Memory B cell (primary cell): ENCODE data around the gene CCL8.
"Not testable (repeated sequence)": the region's sequence is repeated elsewhere in the genome, so short reads cannot be mapped to it uniquely, and the experiment has no call there.

Experiments
- ATAC-seq: fragments of 150-1000 bp; cut with Tn5 transposase; 2 replicates; pipeline ENCODE4 v1.10.0; 2021; ENCODE audit warnings: low read depth, mild to moderate bottlenecking, moderate library complexity
- DNase-seq, 2 donors: peaks; one replicate each; pipeline ENCODE4 v3.0.0; 2022; ENCODE audit warnings: low spot score in 2 of 2
- H3K27ac Mint-ChIP-seq: one replicate; pipeline ENCODE4 v1.8.0; 2022; ENCODE audit warnings: mild to moderate bottlenecking, moderate library complexity, mixed read lengths
- H3K27me3 Mint-ChIP-seq: one replicate; pipeline ENCODE4 v1.8.0; 2022; ENCODE audit warnings: mixed read lengths
- H3K36me3 Mint-ChIP-seq: one replicate; pipeline ENCODE4 v1.8.0; 2022; ENCODE audit warnings: mild to moderate bottlenecking, mixed read lengths
- H3K4me1 Mint-ChIP-seq: one replicate; pipeline ENCODE4 v1.8.0; 2022; ENCODE audit warnings: mixed read lengths
- H3K4me3 Mint-ChIP-seq: one replicate; pipeline ENCODE4 v1.8.0; 2022; ENCODE audit warnings: mild to moderate bottlenecking, moderate library complexity, mixed read lengths
- H3K9me3 Mint-ChIP-seq: one replicate; pipeline ENCODE4 v1.8.0; 2022; ENCODE audit warnings: mixed read lengths

Gene CCL8

GRCh38 chr17:34303606-34304005 lies 15.6 kb upstream of the CCL8 start:
- Mint-ChIP-seq H3K9me3 (no peaks in the 10 kb centered on the region), H3K4me3 (no peak overlapping the region), H3K27me3 (peaks cover 10% of the 10 kb centered on the region), H3K27ac (no peak overlapping the region), H3K36me3 (no peaks in the 10 kb centered on the region), H3K4me1 (peaks cover 7% of the 10 kb centered on the region)
- ATAC-seq = no peak
- DNase-seq = no peak

- no peak for DNase-seq
- Mint-ChIP-seq H3K9me3 (no peaks in the 10 kb centered on the region), H3K27ac (no peak overlapping the region), H3K36me3 (no peaks in the 10 kb centered on the region), H3K4me3 (no peak overlapping the region), H3K4me1 (no peaks in the 10 kb centered on the region), H3K27me3 (peaks cover 9% of the 10 kb centered on the region)
- no peak for ATAC-seq
Measured at GRCh38 chr17:34305061-34305460, 14.2 kb upstream of the CCL8 start.

- no peak overlapping the region for H3K4me3 Mint-ChIP-seq
- DNase-seq (no peak), ATAC-seq (no peak)
- H3K27me3 Mint-ChIP-seq = peaks cover 9% of the 10 kb centered on the region
- H3K9me3 Mint-ChIP-seq = no peaks in the 10 kb centered on the region
- H3K36me3 Mint-ChIP-seq = no peaks in the 10 kb centered on the region
- no peak overlapping the region for H3K27ac Mint-ChIP-seq
- H3K4me1 Mint-ChIP-seq = no peaks in the 10 kb centered on the region
Measured at GRCh38 chr17:34305606-34306005, 13.6 kb upstream of the CCL8 start.

GRCh38 chr17:34306466-34306865 lies 12.8 kb upstream of the CCL8 start:
- H3K36me3 Mint-ChIP-seq = no peaks in the 10 kb centered on the region
- no peaks in the 10 kb centered on the region for H3K9me3 Mint-ChIP-seq
- H3K4me1 Mint-ChIP-seq = no peaks in the 10 kb centered on the region
- no peak overlapping the region for H3K27ac Mint-ChIP-seq
- no peak overlapping the region for H3K4me3 Mint-ChIP-seq
- ATAC-seq (no peak), DNase-seq (no peak)
- H3K27me3 Mint-ChIP-seq = peaks cover 6% of the 10 kb centered on the region

- H3K4me1 Mint-ChIP-seq = no peaks in the 10 kb centered on the region
- no peaks in the 10 kb centered on the region for H3K36me3 Mint-ChIP-seq
- no peak for DNase-seq
- H3K4me3 Mint-ChIP-seq = no peak overlapping the region
- H3K27ac Mint-ChIP-seq = no peak overlapping the region
- no peak for ATAC-seq
- H3K27me3 Mint-ChIP-seq = peaks cover 6% of the 10 kb centered on the region
- no peaks in the 10 kb centered on the region for H3K9me3 Mint-ChIP-seq
Measured at GRCh38 chr17:34307110-34307509, 12.1 kb upstream of the CCL8 start.

GRCh38 chr17:34308371-34308770 lies 10.9 kb upstream of the CCL8 start:
- Mint-ChIP-seq H3K4me3 (no peak overlapping the region), H3K27ac (no peak overlapping the region), H3K9me3 (no peaks in the 10 kb centered on the region), H3K27me3 (peaks cover 16% of the 10 kb centered on the region), H3K36me3 (no peaks in the 10 kb centered on the region), H3K4me1 (no peaks in the 10 kb centered on the region)
- DNase-seq (no peak), ATAC-seq (no peak)

GRCh38 chr17:34311291-34311690 lies 7.9 kb upstream of the CCL8 start:
- H3K4me3 Mint-ChIP-seq = no peak overlapping the region
- H3K9me3 Mint-ChIP-seq = no peaks in the 10 kb centered on the region
- ATAC-seq (no peak), DNase-seq (no peak)
- H3K4me1 Mint-ChIP-seq = no peaks in the 10 kb centered on the region
- H3K36me3 Mint-ChIP-seq = no peaks in the 10 kb centered on the region
- H3K27me3 Mint-ChIP-seq = peaks cover 16% of the 10 kb centered on the region
- no peak overlapping the region for H3K27ac Mint-ChIP-seq

GRCh38 chr17:34312080-34312479 lies 7.2 kb upstream of the CCL8 start:
- ATAC-seq = no peak
- peaks cover 16% of the 10 kb centered on the region for H3K27me3 Mint-ChIP-seq

GRCh38 chr17:34313164-34313563 lies 6.1 kb upstream of the CCL8 start:
- ATAC-seq (no peak), DNase-seq (no peak)
- no peak overlapping the region for H3K4me3 Mint-ChIP-seq
- no peaks in the 10 kb centered on the region for H3K36me3 Mint-ChIP-seq
- peaks cover 17% of the 10 kb centered on the region for H3K27me3 Mint-ChIP-seq
- H3K27ac Mint-ChIP-seq = no peak overlapping the region
- no peaks in the 10 kb centered on the region for H3K9me3 Mint-ChIP-seq
- H3K4me1 Mint-ChIP-seq = no peaks in the 10 kb centered on the region

More at GRCh38 chr17:34312080-34312479, 7.2 kb upstream of the CCL8 start:
- Mint-ChIP-seq H3K4me1 (no peaks in the 10 kb centered on the region), H3K4me3 (no peak overlapping the region), H3K9me3 (no peaks in the 10 kb centered on the region), H3K27ac (no peak overlapping the region), H3K36me3 (no peaks in the 10 kb centered on the region)
- no peak for DNase-seq

- Mint-ChIP-seq H3K27me3 (peaks cover 17% of the 10 kb centered on the region), H3K4me1 (no peaks in the 10 kb centered on the region), H3K4me3 (no peak overlapping the region), H3K27ac (no peak overlapping the region), H3K36me3 (no peaks in the 10 kb centered on the region), H3K9me3 (no peaks in the 10 kb centered on the region)
- no peak for DNase-seq
- ATAC-seq = no peak
Measured at GRCh38 chr17:34314279-34314678, 5.0 kb upstream of the CCL8 start.

- H3K27ac Mint-ChIP-seq = no peak overlapping the region
- ATAC-seq (no peak), DNase-seq (no peak)
- H3K9me3 Mint-ChIP-seq = peaks cover 2% of the 10 kb centered on the region
- H3K4me3 Mint-ChIP-seq = no peak overlapping the region
- H3K27me3 Mint-ChIP-seq = peaks cover 7% of the 10 kb centered on the region
- H3K4me1 Mint-ChIP-seq = no peaks in the 10 kb centered on the region
- H3K36me3 Mint-ChIP-seq = no peaks in the 10 kb centered on the region
Measured at GRCh38 chr17:34318474-34318873, 761 bp upstream of the CCL8 start.

GRCh38 chr17:34321964-34322363 lies 2.7 kb downstream of the CCL8 start:
- Mint-ChIP-seq H3K9me3 (peaks cover 13% of the 10 kb centered on the region), H3K4me3 (no peak overlapping the region), H3K4me1 (no peaks in the 10 kb centered on the region), H3K27ac (no peak overlapping the region), H3K27me3 (peaks cover 14% of the 10 kb centered on the region), H3K36me3 (no peaks in the 10 kb centered on the region)
- ATAC-seq = no peak
- DNase-seq = no peak

GRCh38 chr17:34327580-34327979 lies 8.3 kb downstream of the CCL8 start:
- ATAC-seq, H3K4me3 Mint-ChIP-seq, H3K36me3 Mint-ChIP-seq, DNase-seq, H3K27ac Mint-ChIP-seq, H3K4me1 Mint-ChIP-seq: not testable (repeated sequence)
- Mint-ChIP-seq H3K27me3 (peaks cover 16% of the 10 kb centered on the region), H3K9me3 (peaks cover 13% of the 10 kb centered on the region)

GRCh38 chr17:34337701-34338100 lies 18.5 kb downstream of the CCL8 start:
- DNase-seq = no peak
- Mint-ChIP-seq H3K27ac (no peak overlapping the region), H3K27me3 (peaks cover 18% of the 10 kb centered on the region), H3K36me3 (no peaks in the 10 kb centered on the region), H3K9me3 (peaks cover 2% of the 10 kb centered on the region), H3K4me3 (no peak overlapping the region), H3K4me1 (no peaks in the 10 kb centered on the region)
- no peak for ATAC-seq

- Mint-ChIP-seq H3K9me3 (peaks cover 2% of the 10 kb centered on the region), H3K4me1 (no peaks in the 10 kb centered on the region), H3K27me3 (peaks cover 20% of the 10 kb centered on the region), H3K4me3 (no peak overlapping the region), H3K27ac (no peak overlapping the region), H3K36me3 (no peaks in the 10 kb centered on the region)
- no peak for DNase-seq
- no peak for ATAC-seq
Measured at GRCh38 chr17:34339138-34339770, 20.0 kb downstream of the CCL8 start.
